CD4-positive, CD25-positive, alpha-beta regulatory T cell (primary cell): Measurements from ENCODE around the gene UTF1. TPM values are rescaled to one million over a fixed set of nuclear protein-coding genes. Genes with fewer than 3 reads are reported as not detected.

ENCODE experiments used
- ATAC-seq, 2 donors: fragments of 150-1000 bp; cut with Tn5 transposase; one replicate each; pipeline ENCODE4 v1.10.0; 2021; ENCODE audit warnings: low read depth in 2 of 2, moderate number of reproducible peaks in 2 of 2, moderate library complexity in 1 of 2
- DNase-seq, 3 donors: peaks; one replicate each; pipeline versions ENCODE4 v3.0.0 to v3.0.0-alpha.2; 2012 to 2022; ENCODE audit warnings: mixed read lengths in 1 of 3
- H3K27ac ChIP-seq: one replicate; pipeline ENCODE4 v1.7.0; 2013; ENCODE audit warnings: mild to moderate bottlenecking, low read length; ENCODE audit not compliant: insufficient read depth, poor library complexity, severe bottlenecking
- H3K27me3 ChIP-seq: one replicate; pipeline ENCODE4 v1.7.0; 2013; ENCODE audit warnings: low read length; ENCODE audit not compliant: control insufficient read depth, insufficient read depth
- H3K36me3 ChIP-seq: one replicate; pipeline ENCODE4 v1.7.0; 2013; ENCODE audit warnings: mild to moderate bottlenecking, low read length, moderate library complexity; ENCODE audit not compliant: control insufficient read depth, insufficient read depth
- H3K4me1 ChIP-seq: 2 replicates; pipeline ENCODE4 v1.7.0; 2013; ENCODE audit warnings: mild to moderate bottlenecking, low read length; ENCODE audit not compliant: insufficient read depth, control insufficient read depth, poor library complexity, severe bottlenecking
- H3K4me3 ChIP-seq: one replicate; pipeline ENCODE4 v1.7.0; 2013; ENCODE audit warnings: low read depth, mild to moderate bottlenecking, low read length, moderate library complexity
- H3K9me3 ChIP-seq, 2 experiments: 1 replicate in 1 of 2; 2 replicates in 1 of 2; pipeline ENCODE4 v1.7.0; 2013; ENCODE audit warnings: low read length in 2 of 2, mild to moderate bottlenecking in 1 of 2, moderate library complexity in 1 of 2; ENCODE audit not compliant: control insufficient read depth in 2 of 2
- H3K27ac Mint-ChIP-seq, 3 donors: one replicate each; pipeline ENCODE4 v1.8.0; 2020 to 2022; ENCODE audit warnings: mild to moderate bottlenecking in 3 of 3, mixed read lengths in 3 of 3, moderate library complexity in 2 of 3
- H3K27me3 Mint-ChIP-seq: one replicate; pipeline ENCODE4 v1.8.0; 2022; ENCODE audit warnings: mild to moderate bottlenecking, mixed read lengths
- H3K36me3 Mint-ChIP-seq: one replicate; pipeline ENCODE4 v1.8.0; 2020; ENCODE audit warnings: mixed read lengths
- H3K4me1 Mint-ChIP-seq, 4 donors: one replicate each; pipeline ENCODE4 v1.8.0; 2020 to 2022; ENCODE audit warnings: mixed read lengths in 4 of 4, mild to moderate bottlenecking in 1 of 4
- H3K4me3 Mint-ChIP-seq, 4 donors: one replicate each; pipeline ENCODE4 v1.8.0; 2020 to 2022; ENCODE audit warnings: mild to moderate bottlenecking in 4 of 4, mixed read lengths in 4 of 4, moderate library complexity in 3 of 4
- H3K9me3 Mint-ChIP-seq, 7 donors: one replicate each; pipeline ENCODE4 v1.8.0; 2020 to 2022; ENCODE audit warnings: mixed read lengths in 7 of 7, mild to moderate bottlenecking in 3 of 7, moderate library complexity in 2 of 7
- polyA plus RNA-seq, 4 donors: library from polyadenylated mRNA; unstranded; fragments of 300-500 nt; fragmentation: Illumina TruSeq; gene quantifications; one replicate each; pipeline ENCODE4 v1.2.3, GENCODE V29; 2021
- total RNA-seq: library from RNA; stranded (reverse); gene quantifications from one replicate; pipeline ENCODE4 v1.2.3, GENCODE V29; 2022

The UTF1 gene
- total and polyA plus RNA-seq, 5 donors from 2014 or later, result not detected

DNA sequence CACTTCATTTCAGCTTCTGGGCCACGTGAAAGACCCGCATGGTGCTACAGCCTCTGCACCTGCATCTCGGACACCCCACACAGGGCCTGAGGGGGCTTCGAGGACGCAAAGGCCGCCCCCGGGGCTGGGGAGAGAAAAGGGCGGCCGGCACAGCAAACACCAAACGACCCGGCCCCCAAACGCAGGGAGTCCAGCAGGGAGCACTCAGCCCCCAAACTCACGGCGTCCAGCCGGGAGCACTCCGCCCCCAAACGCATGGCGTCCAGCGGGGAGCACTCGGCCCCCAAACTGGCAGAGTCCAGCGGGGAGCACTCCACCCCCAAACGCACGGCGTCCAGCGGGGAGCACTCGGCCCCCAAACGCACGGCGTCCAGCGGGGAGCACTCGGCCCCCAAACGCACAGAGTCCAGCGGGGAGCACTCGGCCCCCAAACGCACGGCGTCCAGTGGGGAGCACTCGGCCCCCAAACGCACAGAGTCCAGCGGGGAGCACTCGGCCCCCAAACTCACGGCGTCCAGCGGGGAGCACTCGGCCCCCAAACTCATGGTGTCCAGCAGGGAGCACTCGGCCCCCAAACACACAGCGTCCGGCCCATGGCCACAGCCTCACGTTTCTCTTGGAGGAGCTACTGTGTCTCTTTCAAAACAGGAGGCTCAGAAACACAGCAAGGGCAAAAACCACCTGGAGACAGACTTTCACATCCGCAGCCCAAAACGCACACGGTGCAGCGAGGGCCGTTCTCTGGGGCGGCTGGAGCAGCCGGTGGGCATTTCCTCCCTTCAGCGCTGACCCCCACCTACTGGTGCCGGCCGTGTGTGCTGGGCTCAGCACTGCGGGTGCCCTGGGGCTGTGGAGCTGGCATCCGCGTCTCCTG, 27.0 kb upstream of the UTF1 start:
- H3K4me3 Mint-ChIP-seq, result no peak overlapping the region
- no peaks in the 10 kb centered on the region for H3K9me3 ChIP-seq
- H3K27ac ChIP-seq, result no peak overlapping the region
- no peaks in the 10 kb centered on the region for H3K9me3 Mint-ChIP-seq
- no peaks in the 10 kb centered on the region for H3K36me3 ChIP-seq
- no peak overlapping the region for H3K4me3 ChIP-seq
- no peaks in the 10 kb centered on the region for H3K36me3 Mint-ChIP-seq
- no peaks in the 10 kb centered on the region for H3K4me1 Mint-ChIP-seq
- ATAC-seq, result no peak
- no peak for DNase-seq
- H3K27me3 ChIP-seq, result no peaks in the 10 kb centered on the region
- H3K27me3 Mint-ChIP-seq, result no peaks in the 10 kb centered on the region
- H3K4me1 ChIP-seq, result no peaks in the 10 kb centered on the region
- no peak overlapping the region for H3K27ac Mint-ChIP-seq

DNA sequence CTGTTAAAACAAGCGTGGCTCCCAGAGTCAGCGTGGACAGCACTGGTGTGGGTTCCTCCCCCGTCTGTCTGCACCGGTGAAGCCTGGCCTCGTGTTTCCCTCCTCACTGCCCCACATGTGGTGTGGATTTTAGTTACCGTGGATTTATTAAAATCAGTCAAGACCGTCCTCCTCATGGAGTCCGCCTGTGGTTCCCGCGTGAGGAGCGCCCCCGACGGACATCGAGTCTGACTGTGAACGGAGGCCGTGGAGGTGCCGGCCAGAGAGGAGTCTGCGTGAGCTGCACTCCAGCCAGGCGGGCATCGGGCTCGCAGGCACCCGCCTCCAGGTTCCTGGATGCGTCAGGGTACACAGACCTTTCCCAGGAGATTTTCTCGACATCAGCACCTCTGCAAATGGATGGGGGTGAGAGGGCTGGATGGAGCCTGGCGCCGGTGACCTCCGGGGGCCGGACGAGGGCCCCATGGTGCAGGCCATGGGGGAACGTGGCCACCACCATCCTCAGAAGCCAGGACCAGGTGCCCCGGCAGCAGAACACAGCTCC, 26.3 kb upstream of the UTF1 start:
- no peak for DNase-seq
- Mint-ChIP-seq H3K9me3 (no peaks in the 10 kb centered on the region), H3K36me3 (no peaks in the 10 kb centered on the region), H3K27ac (no peak overlapping the region), H3K4me3 (no peak overlapping the region), H3K27me3 (no peaks in the 10 kb centered on the region), H3K4me1 (no peaks in the 10 kb centered on the region)
- no peaks in the 10 kb centered on the region for H3K36me3 ChIP-seq
- H3K27ac ChIP-seq, result no peak overlapping the region
- no peak for ATAC-seq
- no peaks in the 10 kb centered on the region for H3K9me3 ChIP-seq
- H3K27me3 ChIP-seq, result no peaks in the 10 kb centered on the region
- no peak overlapping the region for H3K4me3 ChIP-seq
- no peaks in the 10 kb centered on the region for H3K4me1 ChIP-seq

DNA sequence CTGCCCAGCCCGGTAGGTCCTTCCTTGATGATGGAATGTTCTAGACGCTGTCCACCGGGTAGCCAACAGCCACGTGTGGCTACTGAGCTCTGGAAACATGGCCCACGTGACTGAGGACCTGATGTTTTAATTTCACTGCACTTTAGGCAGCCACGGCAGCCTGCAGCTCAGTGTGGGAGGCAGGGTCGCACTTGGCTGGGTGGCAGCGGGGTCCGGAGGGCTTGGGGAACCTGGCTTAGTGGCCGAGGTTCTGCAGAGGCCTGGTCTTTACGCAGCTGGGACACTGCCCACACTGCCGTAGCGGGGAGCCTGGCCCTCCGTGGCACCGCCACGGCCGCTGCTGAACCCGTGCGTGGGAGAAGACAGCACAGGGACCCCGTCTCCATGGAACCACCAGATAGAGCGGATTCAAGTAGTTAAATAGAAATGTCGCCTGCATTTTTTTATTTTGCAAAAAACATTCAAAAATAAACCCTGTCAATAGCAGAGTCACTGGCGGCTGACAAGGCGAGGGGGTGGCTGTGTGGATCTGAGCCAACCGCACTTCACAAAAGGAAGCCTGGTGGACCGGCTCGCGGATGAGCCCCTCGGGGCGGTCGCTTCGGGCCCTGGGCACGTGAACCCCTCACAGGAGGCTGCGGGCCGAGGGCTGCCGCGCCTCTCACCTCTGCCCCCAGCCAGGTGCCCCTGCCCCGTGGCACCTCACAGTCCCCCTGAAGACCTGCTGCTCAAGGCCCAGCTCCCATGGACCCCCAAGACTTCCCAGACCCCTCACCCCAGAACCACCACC, 25.6 kb upstream of the UTF1 start:
- H3K27me3 Mint-ChIP-seq, result no peaks in the 10 kb centered on the region
- H3K4me3 Mint-ChIP-seq, result no peak overlapping the region
- H3K4me1 ChIP-seq, result no peaks in the 10 kb centered on the region
- H3K27me3 ChIP-seq, result no peaks in the 10 kb centered on the region
- H3K4me3 ChIP-seq, result no peak overlapping the region
- H3K36me3 Mint-ChIP-seq, result no peaks in the 10 kb centered on the region
- no peaks in the 10 kb centered on the region for H3K9me3 Mint-ChIP-seq
- H3K9me3 ChIP-seq, result no peaks in the 10 kb centered on the region
- no peaks in the 10 kb centered on the region for H3K4me1 Mint-ChIP-seq
- no peak overlapping the region for H3K27ac Mint-ChIP-seq
- no peaks in the 10 kb centered on the region for H3K36me3 ChIP-seq
- ATAC-seq (no peak), DNase-seq (no peak)
- H3K27ac ChIP-seq, result no peak overlapping the region

DNA sequence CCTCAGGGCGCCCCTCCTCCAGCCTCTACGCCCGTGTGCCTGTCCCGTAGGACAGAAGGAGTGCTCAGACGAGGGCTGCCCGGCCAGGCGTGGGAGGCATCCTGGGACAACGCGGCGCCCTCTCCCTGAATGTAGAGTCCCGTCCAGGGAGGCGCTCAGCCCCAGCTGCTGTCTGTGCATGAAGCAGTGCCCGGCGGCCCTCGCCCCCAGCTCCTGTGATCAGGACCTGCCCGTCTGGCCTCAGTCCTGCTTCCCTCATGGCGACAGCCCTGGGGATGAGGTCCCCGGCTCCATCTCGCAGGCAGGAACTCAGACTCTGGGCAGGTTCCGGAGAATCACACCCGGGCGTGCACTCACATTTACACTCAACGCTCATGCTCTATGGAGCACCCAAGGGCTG, 24.9 kb upstream of the UTF1 start:
- no peaks in the 10 kb centered on the region for H3K4me1 ChIP-seq
- Mint-ChIP-seq H3K4me1 (no peaks in the 10 kb centered on the region), H3K4me3 (no peak overlapping the region), H3K27me3 (no peaks in the 10 kb centered on the region), H3K36me3 (no peaks in the 10 kb centered on the region), H3K27ac (no peak overlapping the region), H3K9me3 (no peaks in the 10 kb centered on the region)
- ATAC-seq, result no peak
- no peak for DNase-seq
- H3K4me3 ChIP-seq, result no peak overlapping the region
- H3K27ac ChIP-seq, result no peak overlapping the region
- H3K36me3 ChIP-seq, result no peaks in the 10 kb centered on the region
- no peaks in the 10 kb centered on the region for H3K9me3 ChIP-seq
- H3K27me3 ChIP-seq, result no peaks in the 10 kb centered on the region

DNA sequence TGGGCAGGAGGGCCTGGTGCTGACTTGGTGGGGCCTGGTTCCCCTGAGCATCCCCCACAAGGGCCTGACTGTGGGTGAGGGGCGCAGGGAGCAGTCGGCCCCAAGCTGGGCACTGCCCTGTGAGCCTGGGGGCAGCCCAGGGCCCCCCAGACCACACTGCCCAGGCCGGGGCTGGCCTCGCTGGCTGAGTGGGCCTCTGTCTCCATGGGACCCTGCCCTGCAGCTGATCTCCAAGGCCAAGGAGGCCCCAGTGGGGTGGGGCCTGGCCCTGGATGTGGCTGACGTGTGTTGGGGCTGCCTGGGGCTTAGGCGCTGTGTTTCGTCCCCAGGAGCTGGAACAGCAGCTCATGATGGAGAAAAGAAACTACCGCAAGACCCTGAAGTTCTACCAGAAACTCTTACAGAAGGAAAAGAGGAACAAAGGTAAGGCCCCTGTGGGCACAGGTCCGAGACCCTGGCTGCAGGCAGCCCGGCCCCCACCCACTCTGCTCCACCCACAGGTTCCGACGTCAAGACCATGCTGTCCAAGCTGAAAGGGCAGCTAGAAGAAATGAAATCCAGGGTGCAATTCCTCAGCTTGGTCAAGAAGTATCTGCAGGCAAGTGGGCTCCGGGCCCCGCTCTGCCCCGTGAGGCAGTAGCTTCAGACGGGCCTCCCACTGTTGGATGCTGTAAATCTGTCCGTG, 23.5 kb upstream of the UTF1 start:
- no peaks in the 10 kb centered on the region for H3K9me3 ChIP-seq
- H3K4me1 ChIP-seq, result no peaks in the 10 kb centered on the region
- no peak overlapping the region for H3K27ac ChIP-seq
- no peaks in the 10 kb centered on the region for H3K36me3 Mint-ChIP-seq
- no peak overlapping the region for H3K4me3 ChIP-seq
- DNase-seq, result no peak
- H3K4me1 Mint-ChIP-seq, result no peaks in the 10 kb centered on the region
- H3K27me3 ChIP-seq, result no peaks in the 10 kb centered on the region
- H3K36me3 ChIP-seq, result no peaks in the 10 kb centered on the region
- H3K9me3 Mint-ChIP-seq, result no peaks in the 10 kb centered on the region
- no peak overlapping the region for H3K4me3 Mint-ChIP-seq
- H3K27ac Mint-ChIP-seq, result no peak overlapping the region
- no peaks in the 10 kb centered on the region for H3K27me3 Mint-ChIP-seq
- ATAC-seq, result no peak

DNA sequence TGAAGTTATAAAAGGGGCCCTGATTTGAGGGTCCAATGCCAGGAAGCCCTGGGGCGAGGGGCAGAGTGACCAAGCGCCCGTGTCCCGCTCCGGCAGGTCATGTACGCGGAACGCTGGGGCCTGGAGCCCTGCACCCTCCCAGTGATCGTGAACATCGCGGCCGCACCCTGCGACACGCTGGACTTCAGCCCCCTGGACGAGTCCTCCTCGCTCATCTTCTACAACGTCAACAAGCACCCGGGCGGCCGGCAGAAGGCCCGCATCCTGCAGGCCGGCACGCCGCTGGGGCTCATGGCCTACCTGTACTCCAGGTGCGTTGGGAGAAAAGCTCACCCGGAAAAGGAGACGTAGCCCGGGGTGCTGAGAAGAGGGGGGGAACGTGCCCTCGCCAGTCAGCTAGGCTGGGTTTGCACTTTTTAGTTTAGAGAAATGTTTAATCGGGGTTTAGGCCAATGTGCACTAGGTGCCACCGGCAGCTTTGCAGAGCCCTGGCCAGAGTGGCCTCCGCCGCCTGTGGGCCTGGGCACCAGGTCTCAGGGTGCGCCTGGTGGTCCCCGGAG, 22.9 kb upstream of the UTF1 start:
- Mint-ChIP-seq H3K27me3 (no peaks in the 10 kb centered on the region), H3K4me1 (no peaks in the 10 kb centered on the region), H3K4me3 (no peak overlapping the region), H3K36me3 (no peaks in the 10 kb centered on the region), H3K9me3 (no peaks in the 10 kb centered on the region), H3K27ac (no peak overlapping the region)
- H3K27me3 ChIP-seq, result no peaks in the 10 kb centered on the region
- ATAC-seq, result no peak
- no peak overlapping the region for H3K27ac ChIP-seq
- H3K4me3 ChIP-seq, result no peak overlapping the region
- H3K36me3 ChIP-seq, result no peaks in the 10 kb centered on the region
- H3K4me1 ChIP-seq, result no peaks in the 10 kb centered on the region
- no peak for DNase-seq
- no peaks in the 10 kb centered on the region for H3K9me3 ChIP-seq

DNA sequence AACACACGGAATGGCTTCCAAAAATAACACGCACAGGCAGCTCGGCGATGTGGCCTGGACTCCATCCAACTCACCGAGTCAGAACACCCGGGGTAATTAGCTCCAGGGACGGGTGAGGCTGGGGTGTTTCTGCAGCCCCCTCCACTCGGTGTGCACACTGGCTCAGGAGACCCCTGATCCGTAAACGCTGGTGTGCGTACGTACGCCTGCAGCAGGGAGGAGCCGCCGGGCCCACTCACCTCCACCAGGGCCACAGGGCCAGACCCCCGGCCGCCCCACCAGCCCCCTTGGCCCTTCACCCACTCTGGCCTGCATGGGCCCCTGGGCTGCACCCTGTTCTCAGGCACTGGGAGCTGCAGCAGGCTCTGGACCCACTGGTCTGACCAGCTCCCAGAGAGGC, 22.4 kb upstream of the UTF1 start:
- Histone ChIP-seq H3K4me3 (no peak overlapping the region), H3K27ac (no peak overlapping the region), H3K27me3 (no peaks in the 10 kb centered on the region), H3K36me3 (no peaks in the 10 kb centered on the region), H3K4me1 (no peaks in the 10 kb centered on the region), H3K9me3 (no peaks in the 10 kb centered on the region)
- Mint-ChIP-seq H3K4me1 (no peaks in the 10 kb centered on the region), H3K9me3 (no peaks in the 10 kb centered on the region), H3K4me3 (no peak overlapping the region), H3K36me3 (no peaks in the 10 kb centered on the region), H3K27ac (no peak overlapping the region), H3K27me3 (no peaks in the 10 kb centered on the region)
- no peak for DNase-seq
- no peak for ATAC-seq
